ENCODE results near the gene DOK3.

DOK3 gene

GRCh38 chr5:177497292-177498012 is 12.2 kb downstream of the DOK3 start, which contains the start of gene PDLIM7:
TSS of gene PDLIM7 (minus strand) at chr5:177497604. CDS start at chr5:177496512, 1,092 bp downstream.
- peak; percentile 85 for DNase-seq (ENCODE audit: extremely low read depth, low read depth)
- TF ChIP-seq CTCF (IDR thresholded peaks at IDR 0.05; ENCODE audit: low read depth, low read length, missing control alignments): peak; percentile 9

GRCh38 chr5:177496727-177497291 is 12.8 kb downstream of the DOK3 start:
- DNase-seq (ENCODE audit: extremely low read depth, low read depth): peak; percentile 76
- no peak for TF ChIP-seq CTCF (IDR thresholded peaks at IDR 0.05; ENCODE audit: low read depth, low read length, missing control alignments)
- peak overlapping the region; percentile 80 for H3K4me3 ChIP-seq (replicated peaks; ENCODE audit: low read depth, low read length)

More at GRCh38 chr5:177497292-177498012, 12.2 kb downstream of the DOK3 start, which contains the start of gene PDLIM7:
- H3K4me3 ChIP-seq (replicated peaks; ENCODE audit: low read depth, low read length): peak within 1 kb of the TSS; percentile 80

GRCh38 chr5:177496070-177496726 is 13.4 kb downstream of the DOK3 start:
- H3K4me3 ChIP-seq (replicated peaks; ENCODE audit: low read depth, low read length): peak overlapping the region; percentile 80
- TF ChIP-seq CTCF (IDR thresholded peaks at IDR 0.05; ENCODE audit: low read depth, low read length, missing control alignments): peak; percentile 37
- no peak for DNase-seq (ENCODE audit: extremely low read depth, low read depth)

GRCh38 chr5:177495243-177496060 is 14.2 kb downstream of the DOK3 start:
- DNase-seq (ENCODE audit: extremely low read depth, low read depth): peak; percentile 80
- H3K4me3 ChIP-seq (replicated peaks; ENCODE audit: low read depth, low read length): peak overlapping the region; percentile 80
- no peak for TF ChIP-seq CTCF (IDR thresholded peaks at IDR 0.05; ENCODE audit: low read depth, low read length, missing control alignments)

GRCh38 chr5:177494346-177495195 is 15.1 kb downstream of the DOK3 start:
- peak overlapping the region; percentile 80 for H3K4me3 ChIP-seq (replicated peaks; ENCODE audit: low read depth, low read length)
- DNase-seq (ENCODE audit: extremely low read depth, low read depth): peak; percentile 65
- TF ChIP-seq CTCF (IDR thresholded peaks at IDR 0.05; ENCODE audit: low read depth, low read length, missing control alignments): peak; percentile 36

Data from HFF-Myc (cell line).